HG03575 (cell line): Measurements from ENCODE around the gene ITGAX.
A peak's percentile ranks its signal among the peaks of the same experiment; 100 is the strongest.

ENCODE experiments used
- ATAC-seq: cut with Tn5 transposase; IDR thresholded peaks from one replicate; pipeline ENCODE4 v1.9.1; 2021; ENCODE audit not compliant: unreplicated experiment, insufficient number of reproducible peaks, low FRiP score; ENCODE audit errors: extremely low read depth

Gene ITGAX

GRCh38 chr16:31365131-31365865, 10.3 kb downstream of the ITGAX start:
- peak; percentile 57 for ATAC-seq

- ATAC-seq: no peak
Measured at GRCh38 chr16:31367853-31368252, 12.9 kb downstream of the ITGAX start.

GRCh38 chr16:31371008-31371407, 16.0 kb downstream of the ITGAX start:
- ATAC-seq: no peak

GRCh38 chr16:31371619-31372484, 16.9 kb downstream of the ITGAX start:
- ATAC-seq: no peak

- no peak for ATAC-seq
Measured at GRCh38 chr16:31373235-31373634, 18.3 kb downstream of the ITGAX start.

GRCh38 chr16:31375231-31375630, 20.3 kb downstream of the ITGAX start:
- no peak for ATAC-seq

GRCh38 chr16:31376705-31377104, 21.7 kb downstream of the ITGAX start:
- ATAC-seq: no peak

GRCh38 chr16:31377210-31377903, 22.4 kb downstream of the ITGAX start:
- ATAC-seq: no peak

GRCh38 chr16:31380201-31380600, 25.2 kb downstream of the ITGAX start:
- ATAC-seq: no peak

- no peak for ATAC-seq
Measured at GRCh38 chr16:31382485-31383161, 27.6 kb downstream of the ITGAX start.

GRCh38 chr16:31385680-31386079, 30.7 kb downstream of the ITGAX start:
- ATAC-seq: no peak

- no peak for ATAC-seq
Measured at GRCh38 chr16:31386157-31386984, 31.4 kb downstream of the ITGAX start.

GRCh38 chr16:31388535-31388934, 33.6 kb downstream of the ITGAX start:
- ATAC-seq: no peak

- ATAC-seq: no peak
Measured at GRCh38 chr16:31390504-31391041, 35.6 kb downstream of the ITGAX start.

GRCh38 chr16:31393056-31393455, 38.1 kb downstream of the ITGAX start, which contains the start of gene ITGAD:
Gene ITGAD, plus strand, starts transcription at chr16:31393335. Its CDS starts 26 bp downstream, at chr16:31393361.
- no peak for ATAC-seq

- ATAC-seq: no peak
Measured at GRCh38 chr16:31395647-31396046, 40.7 kb downstream of the ITGAX start.

GRCh38 chr16:31397096-31397660, 42.2 kb downstream of the ITGAX start:
- ATAC-seq: no peak

- no peak for ATAC-seq
Measured at GRCh38 chr16:31397701-31398100, 42.7 kb downstream of the ITGAX start.
